GM19468 (cell line): ENCODE results near the gene OR4N2.
"Not testable (repeated sequence)": the region's sequence is repeated elsewhere in the genome, so short reads cannot be mapped to it uniquely, and the experiment has no call there.

ENCODE experiments used
- ATAC-seq: cut with Tn5 transposase; IDR thresholded peaks from one replicate; pipeline ENCODE4 v1.9.1; 2021; ENCODE audit warnings: mild to moderate bottlenecking, moderate library complexity, moderate number of reproducible peaks; ENCODE audit not compliant: unreplicated experiment; ENCODE audit errors: extremely low read depth

OR4N2 gene

GRCh38 chr14:19803470-19803869 lies at the start of gene OR4N2:
TSS of gene OR4N2 (plus strand) at chr14:19803770. CDS start at chr14:19827449, 23,679 bp downstream.
- not testable (repeated sequence) for ATAC-seq

GRCh38 chr14:19754172-19754571 lies 49.4 kb upstream of the OR4N2 start:
- ATAC-seq: no peak

- not testable (repeated sequence) for ATAC-seq
Observed at GRCh38 chr14:19771491-19771890, 32.1 kb upstream of the OR4N2 start.

- no peak for ATAC-seq
Observed at GRCh38 chr14:19771895-19772430, 31.6 kb upstream of the OR4N2 start.

- ATAC-seq: not testable (repeated sequence)
Observed at GRCh38 chr14:19772454-19772853, 31.1 kb upstream of the OR4N2 start.

- ATAC-seq: not testable (repeated sequence)
Observed at GRCh38 chr14:19773204-19773603, 30.4 kb upstream of the OR4N2 start, which contains the start of gene OR4M1. TSS of gene OR4M1 (plus strand) at chr14:19773504. CDS start at chr14:19780323, 6,819 bp downstream.

- no peak for ATAC-seq
Observed at GRCh38 chr14:19775587-19775986, 28.0 kb upstream of the OR4N2 start.

GRCh38 chr14:19785848-19786247 lies 17.7 kb upstream of the OR4N2 start:
- not testable (repeated sequence) for ATAC-seq

GRCh38 chr14:19787318-19787717 lies 16.3 kb upstream of the OR4N2 start:
- ATAC-seq: not testable (repeated sequence)

- ATAC-seq: not testable (repeated sequence)
Observed at GRCh38 chr14:19788150-19788549, 15.4 kb upstream of the OR4N2 start.

- ATAC-seq: not testable (repeated sequence)
Observed at GRCh38 chr14:19796520-19797108, 7.0 kb upstream of the OR4N2 start.

- ATAC-seq: no peak
Observed at GRCh38 chr14:19799880-19800279, 3.7 kb upstream of the OR4N2 start.

- no peak for ATAC-seq
Observed at GRCh38 chr14:19800282-19801117, 3.1 kb upstream of the OR4N2 start.

GRCh38 chr14:19801118-19801464 lies 2.5 kb upstream of the OR4N2 start:
- ATAC-seq: no peak

- not testable (repeated sequence) for ATAC-seq
Observed at GRCh38 chr14:19813171-19813920, 9.8 kb downstream of the OR4N2 start.

- ATAC-seq: not testable (repeated sequence)
Observed at GRCh38 chr14:19819879-19820278, 16.3 kb downstream of the OR4N2 start.

GRCh38 chr14:19821016-19821415 lies 17.4 kb downstream of the OR4N2 start:
- ATAC-seq: not testable (repeated sequence)

GRCh38 chr14:19823178-19823577 lies 19.6 kb downstream of the OR4N2 start:
- no peak for ATAC-seq

- no peak for ATAC-seq
Observed at GRCh38 chr14:19823765-19824164, 20.2 kb downstream of the OR4N2 start.

GRCh38 chr14:19827626-19828244 lies 24.2 kb downstream of the OR4N2 start:
- not testable (repeated sequence) for ATAC-seq
